ENCODE results near the gene LRFN4.
"Not testable (repeated sequence)": the region's sequence is repeated elsewhere in the genome, so short reads cannot be mapped to it uniquely, and the experiment has no call there.

- TF ChIP-seq CTCF (IDR thresholded peaks at IDR 0.05; ENCODE audit: insufficient read depth, low read length, poor library complexity, severe bottlenecking); EZH2phosphoT487 (conservative IDR thresholded peaks at IDR 0.05; ENCODE audit: low read length): not testable (repeated sequence)
Observed at GRCh38 chr11:66824573-66824972, 32.3 kb upstream of the LRFN4 start.
